Endothelial cell of umbilical vein (primary cell): ENCODE measurements around the gene CIZ1. TPM values are rescaled to one million over a fixed set of nuclear protein-coding genes. Genes with fewer than 3 reads are reported as not detected.

Experiments
- BruUV-seq: library from RNA; stranded (reverse); fragments of 400-500 nt; replicated peaks from 2 replicates; lab custom pipeline; 2021; lab: Mats Ljungman, UMichigan
- CTCF ChIA-PET: fragments of 300-600, 350-600 bp; sonication (Branson Sonifier 250); formaldehyde crosslinking; loops from one replicate; lab custom pipeline; 2021; ENCODE audit warnings: antibody characterized with exemption, inconsistent platforms; lab: Charles Lee
- POLR2A ChIA-PET: fragments of 300-600, 350-600 bp; sonication (Branson Sonifier 250); formaldehyde crosslinking; loops from one replicate; lab custom pipeline; 2021; ENCODE audit warnings: antibody characterized with exemption, inconsistent platforms; lab: Charles Lee
- DNase-seq: peaks from one replicate; pipeline ENCODE4 v3.0.0-alpha.2; 2011; ENCODE audit warnings: low read depth, low spot score
- FAIRE-seq: peaks from 2 replicates; lab custom pipeline; 2011; peaks lifted over from hg19 to GRCh38; lab: Jason Lieb, UNC
- H2AFZ ChIP-seq: 2 replicates; pipeline ENCODE4 v1.6.0; 2012; ENCODE audit warnings: low read depth, low read length, control low read depth, inconsistent platforms
- H3K27ac ChIP-seq: 2 replicates; pipeline ENCODE4 v1.5.1; 2011; ENCODE audit warnings: low read depth, mild to moderate bottlenecking, control low read depth, low read length, moderate library complexity; ENCODE audit not compliant: insufficient read depth
- H3K27me3 ChIP-seq, 2 experiments: 2 replicates each; pipeline versions ENCODE4 v1.6.0 to v1.6.1; 2011; ENCODE audit warnings: low read length in 2 of 2, mixed read lengths in 1 of 2; ENCODE audit not compliant: control insufficient read depth in 2 of 2, insufficient read depth in 2 of 2
- H3K36me3 ChIP-seq, 2 experiments: 2 replicates in 1 of 2; 3 replicates in 1 of 2; pipeline ENCODE4 v1.5.1; 2011; ENCODE audit warnings: low read length in 2 of 2, mild to moderate bottlenecking in 1 of 2, moderate library complexity in 1 of 2; ENCODE audit not compliant: control insufficient read depth in 2 of 2, insufficient read depth in 2 of 2; ENCODE audit errors: extremely low read depth in 1 of 2
- H3K4me1 ChIP-seq: 3 replicates; pipeline ENCODE4 v1.5.1; 2011; ENCODE audit warnings: mild to moderate bottlenecking, low read length; ENCODE audit not compliant: control insufficient read depth, insufficient read depth; ENCODE audit errors: extremely low read depth
- H3K4me2 ChIP-seq: 2 replicates; pipeline ENCODE4 v1.6.1; 2011; ENCODE audit warnings: low read length, control low read depth, mixed read lengths; ENCODE audit not compliant: insufficient read depth
- H3K4me3 ChIP-seq, 3 experiments: fragments of 200-600 bp in 1 of 3; sonication (generic), shearing (Covaris generic) in 1 of 3; replicated peaks in 1 of 3; 2 replicates each; pipeline ENCODE4 v1.5.1; 2011 to 2016; ENCODE audit warnings: control low read depth in 3 of 3, low read length in 3 of 3, mild to moderate bottlenecking in 2 of 3, inconsistent platforms in 1 of 3, low read depth in 1 of 3, moderate library complexity in 1 of 3; ENCODE audit not compliant: insufficient read depth in 1 of 3
- H3K79me2 ChIP-seq: 2 replicates; pipeline ENCODE4 v1.6.0; 2012; ENCODE audit warnings: low read length, inconsistent platforms; ENCODE audit not compliant: control insufficient read depth, insufficient read depth
- H3K9ac ChIP-seq: replicated peaks from 2 replicates; pipeline ENCODE3; 2011; ENCODE audit warnings: low read length, control low read depth; ENCODE audit not compliant: insufficient read depth; ENCODE audit errors: extremely low read depth
- H3K9me1 ChIP-seq: replicated peaks from 3 replicates; pipeline ENCODE4 v1.6.0; 2011; ENCODE audit warnings: mild to moderate bottlenecking, low read length; ENCODE audit not compliant: control insufficient read depth, insufficient read depth; ENCODE audit errors: extremely low read depth
- H3K9me3 ChIP-seq: replicated peaks from 2 replicates; pipeline ENCODE4 v1.5.1; 2012; ENCODE audit warnings: low read length, inconsistent platforms; ENCODE audit not compliant: control insufficient read depth, insufficient read depth
- H4K20me1 ChIP-seq: replicated peaks from 2 replicates; pipeline ENCODE3; 2011; ENCODE audit warnings: mild to moderate bottlenecking, low read length; ENCODE audit not compliant: control insufficient read depth, insufficient read depth; ENCODE audit errors: extremely low read depth
- EZH2 ChIP-seq: IDR thresholded peaks from 2 replicates; pipeline ENCODE4 v1.6.1; 2012; ENCODE audit warnings: borderline replicate concordance, low read depth, mild to moderate bottlenecking, moderate library complexity, low read length, inconsistent platforms; ENCODE audit not compliant: severe bottlenecking
- FOS ChIP-seq: IDR thresholded peaks from 2 replicates; pipeline ENCODE4 v1.6.1; 2011; ENCODE audit warnings: mild to moderate bottlenecking, low read length, moderate library complexity, borderline replicate concordance; ENCODE audit not compliant: insufficient read depth
- GATA2 ChIP-seq: IDR thresholded peaks from 2 replicates; pipeline ENCODE4 v1.7.0; 2011; ENCODE audit warnings: low read depth, mild to moderate bottlenecking, moderate library complexity, mixed read lengths, low read length; ENCODE audit not compliant: insufficient read length, insufficient read depth
- JUN ChIP-seq: IDR thresholded peaks from 2 replicates; pipeline ENCODE4 v1.6.1; 2011; ENCODE audit warnings: borderline replicate concordance, low read depth; ENCODE audit not compliant: insufficient read length, insufficient read depth
- MYC ChIP-seq: IDR thresholded peaks from one replicate; pipeline ENCODE4 v1.6.1; 2011; ENCODE audit warnings: mild to moderate bottlenecking, low read depth, low read length
- POLR2A ChIP-seq: IDR thresholded peaks from 2 replicates; pipeline ENCODE4 v1.6.1; 2012; ENCODE audit warnings: low read depth, mild to moderate bottlenecking, control low read depth, low read length
- POLR2AphosphoS5 ChIP-seq: IDR thresholded peaks from 2 replicates; pipeline ENCODE4 v1.6.1; 2012; ENCODE audit warnings: low read depth, mild to moderate bottlenecking, control low read depth, low read length, moderate library complexity; ENCODE audit not compliant: insufficient read depth
- dilution Hi-C: fragments of 300-500 bp; cut with MboI; formaldehyde crosslinking; loops from one replicate; pipeline ENCODE4 v1.15.0; 2019; ENCODE audit warnings: low sequenced_read_pairs; ENCODE audit not compliant: extremely low pct_ligation_motif_present
- intact Hi-C: fragments of 100-400 bp; cut with micrococcal nuclease; formaldehyde crosslinking; loops from one replicate; pipeline ENCODE4 v1.10.0; 2022
- polyA plus RNA-seq, 4 experiments: library from polyadenylated mRNA; depleted of rRNA in 3 of 4; stranded (reverse) in 3 of 4; unstranded in 1 of 4; fragments of >200 nt; gene quantifications; 2 replicates each; pipeline versions ENCODE4 v1.2.1 to v1.2.3, GENCODE V29; 2011 to 2012; ENCODE audit warnings: missing spikeins in 1 of 4
- total RNA-seq: library from RNA; stranded (reverse); gene quantifications from 2 replicates; pipeline ENCODE4 v1.2.3, GENCODE V29; 2021
- TF ChIP-seq, protein P1 (sequence below): IDR thresholded peaks from 2 replicates; pipeline ENCODE4 v1.6.1; 2011; ENCODE audit not compliant: insufficient read depth, insufficient read length
- TF ChIP-seq, protein P2 (sequence below), 2 donors: IDR thresholded peaks; 1 replicate in 1 of 2; 2 replicates in 1 of 2; pipeline ENCODE4 v1.5.1; 2011; ENCODE audit warnings: low read length in 2 of 2, mild to moderate bottlenecking in 2 of 2, moderate library complexity in 2 of 2, control low read depth in 1 of 2, inconsistent platforms in 1 of 2, low read depth in 1 of 2; ENCODE audit not compliant: insufficient read depth in 1 of 2; ENCODE audit errors: extremely low read depth in 1 of 2

The CIZ1 gene
- total and polyA plus RNA-seq, 2 donors (not counting 3 experiments of a cell fraction or from before 2014, with no cell fraction given): 88.3 to 150 TPM

DNA sequence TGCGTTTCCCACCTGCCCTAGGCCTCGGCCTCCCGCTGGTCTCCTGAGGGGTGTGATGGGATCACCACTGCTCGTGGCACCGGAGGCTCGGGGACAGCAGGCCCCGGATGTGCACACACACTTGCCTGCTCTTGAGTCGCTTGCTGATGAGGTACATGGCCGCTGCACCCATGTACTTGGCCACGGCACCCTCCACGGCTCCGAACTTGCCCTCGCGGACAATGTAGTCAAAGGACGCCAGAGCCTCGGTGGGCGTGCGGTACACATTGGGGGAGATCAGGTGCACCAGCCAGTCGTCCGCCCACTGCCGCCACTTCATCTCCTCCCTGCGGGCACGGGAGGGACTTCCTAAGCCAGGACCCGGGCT lies 68.6 kb downstream of the CIZ1 start:
- BruUV-seq: no TSS peak
- intact Hi-C loops (no loop called here), dilution Hi-C loops (no loop called here)
- TF ChIP-seq EZH2 (no peak), FOS (no peak), JUN (no peak), POLR2AphosphoS5 (no peak), POLR2A (no peak), GATA2 (no peak), MYC (no peak)
- TF ChIP-seq, protein P1, sequence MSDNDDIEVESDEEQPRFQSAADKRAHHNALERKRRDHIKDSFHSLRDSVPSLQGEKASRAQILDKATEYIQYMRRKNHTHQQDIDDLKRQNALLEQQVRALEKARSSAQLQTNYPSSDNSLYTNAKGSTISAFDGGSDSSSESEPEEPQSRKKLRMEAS: no peak
- TF ChIP-seq, protein P2, sequence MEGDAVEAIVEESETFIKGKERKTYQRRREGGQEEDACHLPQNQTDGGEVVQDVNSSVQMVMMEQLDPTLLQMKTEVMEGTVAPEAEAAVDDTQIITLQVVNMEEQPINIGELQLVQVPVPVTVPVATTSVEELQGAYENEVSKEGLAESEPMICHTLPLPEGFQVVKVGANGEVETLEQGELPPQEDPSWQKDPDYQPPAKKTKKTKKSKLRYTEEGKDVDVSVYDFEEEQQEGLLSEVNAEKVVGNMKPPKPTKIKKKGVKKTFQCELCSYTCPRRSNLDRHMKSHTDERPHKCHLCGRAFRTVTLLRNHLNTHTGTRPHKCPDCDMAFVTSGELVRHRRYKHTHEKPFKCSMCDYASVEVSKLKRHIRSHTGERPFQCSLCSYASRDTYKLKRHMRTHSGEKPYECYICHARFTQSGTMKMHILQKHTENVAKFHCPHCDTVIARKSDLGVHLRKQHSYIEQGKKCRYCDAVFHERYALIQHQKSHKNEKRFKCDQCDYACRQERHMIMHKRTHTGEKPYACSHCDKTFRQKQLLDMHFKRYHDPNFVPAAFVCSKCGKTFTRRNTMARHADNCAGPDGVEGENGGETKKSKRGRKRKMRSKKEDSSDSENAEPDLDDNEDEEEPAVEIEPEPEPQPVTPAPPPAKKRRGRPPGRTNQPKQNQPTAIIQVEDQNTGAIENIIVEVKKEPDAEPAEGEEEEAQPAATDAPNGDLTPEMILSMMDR (IDR thresholded peaks at IDR 0.05; ENCODE audit: extremely low read depth in 1 of 2, insufficient read depth in 1 of 2, low read depth in 1 of 2, low read length in 2 of 2): no peak
- H3K4me2 ChIP-seq: no peak overlapping the region
- ChIA-PET POLR2A (no interaction called here), CTCF (no interaction called here)
- no peak overlapping the region for H3K27ac ChIP-seq
- H2AFZ ChIP-seq: no peak overlapping the region
- no peaks in the 10 kb centered on the region for H4K20me1 ChIP-seq
- peaks cover 6% of the 10 kb centered on the region for H3K4me1 ChIP-seq
- H3K9me3 ChIP-seq: no peaks in the 10 kb centered on the region
- no peak overlapping the region for H3K9ac ChIP-seq
- no peaks in the 10 kb centered on the region for H3K27me3 ChIP-seq
- FAIRE-seq: no peak
- peaks cover 0 to 16% of the 10 kb centered on the region in 2 experiments for H3K36me3 ChIP-seq
- no peak for DNase-seq
- H3K9me1 ChIP-seq: no peaks in the 10 kb centered on the region
- peaks cover 11% of the 10 kb centered on the region for H3K79me2 ChIP-seq
- no peak overlapping the region for H3K4me3 ChIP-seq
